Effector CD8-positive, alpha-beta T cell (primary cell): ENCODE data around the gene ZFAND2B.

Source experiments
- DNase-seq: peaks from one replicate; lab custom pipeline; 2025; lab: John Stamatoyannopoulos, UW

Gene ZFAND2B

DNA sequence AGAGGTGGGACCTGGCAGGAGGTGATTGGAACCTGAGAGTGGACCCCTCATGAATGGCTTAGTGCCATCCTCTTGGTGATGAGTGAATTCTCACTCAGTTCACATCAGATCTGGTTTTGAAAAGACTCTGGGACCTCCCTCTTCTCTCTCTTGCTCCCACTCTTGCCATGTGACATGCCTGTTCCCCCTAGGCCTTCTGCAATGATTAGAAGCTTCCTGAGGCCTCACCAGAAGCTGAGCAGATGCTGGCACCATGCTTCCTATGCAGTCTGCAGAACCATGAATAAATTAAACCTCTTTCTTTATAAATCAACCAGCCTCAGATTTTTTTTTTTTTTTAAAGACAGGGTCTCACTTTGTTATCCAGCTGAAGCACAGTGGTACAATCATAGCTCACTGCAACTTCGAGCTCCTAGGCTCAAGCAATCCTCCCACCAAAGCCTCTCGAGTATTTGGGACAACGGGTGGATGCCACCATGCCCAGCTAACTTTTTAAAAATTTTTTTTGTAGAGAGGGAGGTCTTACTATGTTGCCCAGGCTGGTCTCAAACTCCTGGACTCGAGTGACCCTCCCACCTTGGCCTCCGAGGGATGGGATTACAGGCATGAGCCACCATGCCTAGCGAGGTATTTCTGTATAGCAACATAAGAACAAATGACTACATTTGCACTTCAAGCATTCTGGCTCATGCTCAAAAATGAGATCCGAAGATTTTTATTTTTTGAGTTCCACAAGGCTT lies 2.0 kb upstream of the ZFAND2B start:
- no peak for DNase-seq

DNA sequence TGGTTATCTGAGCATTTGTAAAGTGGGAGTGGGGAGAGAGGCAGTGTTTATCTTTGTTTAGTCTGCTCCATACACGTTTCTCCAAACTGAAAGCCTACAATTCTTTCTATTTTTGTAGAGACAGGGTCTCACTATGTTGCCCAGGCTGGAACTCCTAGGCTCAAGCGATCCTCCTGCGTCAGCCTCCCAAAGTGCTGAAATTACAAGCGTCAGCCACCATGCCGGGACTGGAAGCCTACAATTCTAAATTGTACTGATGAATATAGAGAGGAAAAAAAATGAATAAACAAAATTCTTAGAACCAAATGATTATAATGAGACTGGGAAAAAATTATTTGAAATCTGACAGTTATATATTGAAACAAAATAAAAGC lies 1.4 kb upstream of the ZFAND2B start:
- no peak for DNase-seq

GRCh38 chr2:219205981-219206327 lies 628 bp upstream of the ZFAND2B start:
- DNase-seq = no peak

DNA sequence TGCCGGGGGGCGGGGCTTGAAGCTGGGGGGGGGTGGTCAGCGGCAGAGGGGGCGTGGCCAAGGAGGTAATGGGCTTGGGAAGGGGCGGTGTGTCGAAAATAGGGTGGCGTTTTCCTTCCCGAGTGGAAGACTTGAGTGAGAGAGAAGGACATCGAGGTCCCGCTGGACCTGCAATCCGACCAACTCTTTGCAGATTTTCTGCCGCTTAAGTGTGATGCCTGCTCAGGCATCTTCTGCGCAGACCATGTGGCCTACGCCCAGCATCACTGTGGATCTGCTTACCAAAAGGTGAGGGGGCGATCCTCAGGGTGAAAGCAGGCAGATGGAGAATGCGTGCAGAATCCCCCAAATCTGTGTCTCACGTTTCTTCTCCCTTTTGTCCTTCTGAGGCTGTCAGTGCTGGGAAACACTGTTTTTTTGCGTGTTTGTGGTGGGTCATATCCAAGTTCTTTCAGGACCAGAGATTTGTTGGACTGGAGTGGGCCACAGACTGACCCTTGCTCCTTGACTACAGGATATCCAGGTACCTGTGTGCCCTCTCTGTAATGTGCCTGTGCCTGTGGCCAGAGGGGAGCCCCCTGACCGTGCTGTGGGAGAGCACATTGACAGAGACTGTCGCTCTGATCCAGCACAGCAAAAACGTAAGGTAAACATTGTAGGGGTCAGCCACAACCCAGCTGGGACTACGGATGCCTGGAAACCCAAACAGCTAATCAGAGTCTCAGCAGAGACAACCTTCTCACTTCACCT lies 727 bp downstream of the ZFAND2B start:
- no peak for DNase-seq

- no peak for DNase-seq
Measured at GRCh38 chr2:219207884-219208740, 1.5 kb downstream of the ZFAND2B start.

DNA sequence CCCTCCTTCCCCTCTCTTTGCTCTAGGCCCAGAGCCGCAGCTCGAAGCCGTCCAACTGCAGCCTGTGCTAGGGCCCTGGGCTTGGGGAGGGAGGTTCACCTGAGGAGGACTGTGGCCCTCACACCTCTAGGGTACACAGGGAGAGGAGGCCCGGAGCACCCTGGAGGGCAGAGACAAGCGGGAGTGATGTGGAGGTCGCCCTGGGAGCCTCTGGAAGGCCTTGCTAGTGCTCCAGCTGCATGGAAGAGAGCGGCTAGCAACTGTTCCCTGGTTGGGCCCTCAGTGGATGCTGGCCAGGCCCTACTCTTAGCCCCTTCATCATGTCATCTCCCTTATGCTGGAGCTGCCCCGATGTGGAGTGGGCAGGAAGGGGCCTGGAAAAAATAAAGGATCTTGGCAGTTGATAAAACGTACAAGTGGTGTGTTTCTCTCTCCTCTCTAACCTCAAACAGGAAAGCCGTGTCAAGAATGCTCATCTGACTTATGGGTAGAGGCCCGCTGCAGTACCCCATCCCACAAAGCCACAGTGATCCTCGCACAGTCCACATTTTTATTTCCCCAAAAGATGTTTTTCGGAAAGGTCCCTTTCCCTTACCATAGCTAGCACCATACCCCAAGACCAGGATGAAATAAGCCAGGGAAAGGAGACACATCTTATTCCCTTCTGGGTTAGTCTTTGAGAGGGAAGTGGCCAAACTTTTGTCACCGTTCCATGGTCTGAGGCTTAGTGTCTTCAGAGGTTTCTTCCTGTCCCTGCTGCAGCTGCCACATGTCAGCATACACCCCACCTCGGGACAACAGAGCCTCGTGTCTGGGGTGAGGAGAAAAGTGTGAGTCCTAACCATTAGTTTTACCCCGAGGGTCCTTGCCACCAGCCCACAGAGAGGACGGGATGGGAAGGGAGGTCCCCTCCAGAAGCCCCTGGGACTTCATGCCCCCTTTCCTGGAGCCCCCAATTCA lies 2.9 kb downstream of the ZFAND2B start:
- DNase-seq = no peak

DNA sequence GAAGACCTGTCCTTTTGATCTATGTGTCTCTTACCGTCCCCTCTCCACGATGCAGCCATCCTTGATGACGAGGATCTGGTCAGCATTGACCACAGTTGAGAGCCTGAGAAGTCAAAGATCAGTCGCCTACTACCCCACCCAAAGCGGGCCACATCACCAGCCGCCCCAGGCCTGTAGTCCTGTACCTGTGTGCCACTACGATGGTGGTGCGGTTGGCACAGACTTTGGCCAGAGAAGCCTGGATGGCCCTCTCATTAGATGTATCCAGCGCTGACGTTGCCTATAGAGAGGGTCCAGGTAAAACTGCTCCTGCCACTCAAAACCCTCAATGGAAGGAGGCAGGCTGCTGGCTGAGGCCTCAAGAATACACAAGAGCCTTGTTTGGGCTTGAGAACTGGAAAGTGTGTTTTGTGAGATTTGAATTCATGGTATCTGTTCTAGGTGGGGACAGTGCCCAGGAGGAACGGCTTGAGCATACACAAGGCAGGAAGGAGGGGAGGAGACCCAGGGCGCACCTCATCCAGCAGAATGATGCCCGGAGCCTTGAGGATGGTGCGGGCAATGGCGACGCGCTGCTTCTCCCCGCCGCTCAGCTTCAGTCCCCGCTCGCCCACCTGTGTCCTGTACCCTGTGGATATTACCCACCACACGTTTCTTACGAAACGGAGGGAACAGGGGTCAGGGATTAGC lies 3.8 kb downstream of the ZFAND2B start:
- no peak for DNase-seq

DNA sequence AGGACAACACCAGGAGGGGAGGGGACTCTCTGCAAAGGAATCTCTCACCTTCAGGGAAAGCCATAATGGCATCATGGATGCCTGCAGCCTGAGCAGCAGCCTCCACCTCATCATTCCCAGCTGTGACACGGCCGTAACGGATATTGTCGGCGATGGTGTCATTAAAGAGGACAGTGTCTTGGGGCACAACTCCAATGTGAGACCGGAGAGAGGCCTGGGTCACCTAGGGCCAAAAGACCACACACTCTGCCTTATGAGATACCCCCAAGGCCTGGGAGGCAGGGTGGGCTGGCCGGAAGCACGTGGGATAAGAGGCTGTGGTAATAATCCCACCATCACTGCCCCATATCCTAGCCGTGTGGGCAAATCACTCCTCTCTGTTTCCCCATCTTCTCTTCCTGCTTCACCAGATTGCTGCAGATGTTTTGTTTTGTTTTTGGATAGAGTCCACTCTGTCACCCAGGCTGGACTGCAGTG lies 4.3 kb downstream of the ZFAND2B start:
- DNase-seq = no peak

- no peak for DNase-seq
Measured at GRCh38 chr2:219213026-219213415, 6.4 kb downstream of the ZFAND2B start.

DNA sequence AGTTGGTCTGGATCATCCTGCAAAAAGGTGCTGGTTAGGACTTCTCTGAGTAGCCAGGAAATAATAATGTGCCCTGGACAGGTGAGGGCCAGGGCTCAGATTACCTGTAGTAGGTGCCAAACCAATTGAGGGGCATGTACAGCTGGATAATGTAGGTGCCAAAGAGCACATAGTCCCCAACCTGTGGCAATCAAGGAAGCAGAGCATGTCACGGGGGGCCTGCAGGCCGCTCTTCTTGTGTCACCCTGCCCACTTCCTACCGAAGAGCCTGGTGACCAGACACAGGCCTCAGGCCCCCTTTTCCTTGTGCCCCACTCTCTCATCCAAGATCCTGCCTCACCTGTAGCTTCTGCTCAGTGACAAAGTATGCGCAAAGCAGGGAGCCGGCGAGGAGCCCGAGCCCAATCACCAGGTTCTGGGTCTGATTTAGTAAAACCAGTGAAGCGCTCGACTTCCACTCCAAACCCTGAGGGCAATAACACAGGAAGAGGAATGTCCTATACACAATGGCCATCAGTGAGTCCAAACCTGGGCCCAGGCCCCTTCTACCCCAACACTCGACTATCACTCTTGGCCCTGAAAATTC lies 7.0 kb downstream of the ZFAND2B start:
- no peak for DNase-seq

GRCh38 chr2:219214141-219214540 lies 7.6 kb downstream of the ZFAND2B start:
- DNase-seq = no peak

- no peak for DNase-seq
Measured at GRCh38 chr2:219214786-219215185, 8.2 kb downstream of the ZFAND2B start.

DNA sequence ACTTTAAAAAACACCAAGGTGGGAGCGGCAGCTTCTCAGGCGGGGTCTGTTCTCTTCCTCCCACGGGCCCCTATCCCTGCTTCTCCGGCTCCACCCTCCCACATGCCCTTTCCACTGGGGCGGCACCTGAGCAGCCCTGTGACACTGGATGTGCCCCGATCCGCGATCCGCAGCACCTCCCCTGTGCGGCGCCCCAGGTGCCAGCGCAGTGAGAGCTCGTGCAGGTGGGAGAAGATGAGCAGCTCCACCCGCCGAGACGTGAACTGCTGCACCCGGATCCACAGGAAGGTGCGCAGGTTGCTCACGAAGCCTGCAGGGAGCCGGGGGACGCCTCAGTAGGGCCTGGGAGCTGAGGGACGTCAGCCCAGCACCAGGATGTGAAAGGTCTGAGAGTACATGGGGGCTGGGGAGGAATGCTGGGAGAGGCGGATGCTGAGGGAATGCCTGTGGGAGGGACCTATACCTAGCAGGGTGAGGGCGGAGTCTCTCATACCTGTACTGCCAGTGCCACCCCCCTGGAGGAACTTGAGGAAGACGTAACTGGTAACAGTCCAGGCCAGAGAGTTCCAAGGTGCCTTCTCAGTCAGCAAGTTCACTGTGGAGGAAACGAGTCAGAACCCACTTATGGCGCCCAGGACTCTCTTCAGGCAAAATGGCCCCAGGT lies 9.4 kb downstream of the ZFAND2B start:
- no peak for DNase-seq

- DNase-seq = no peak
Measured at GRCh38 chr2:219216535-219216915, 9.9 kb downstream of the ZFAND2B start.

GRCh38 chr2:219218217-219218731 lies 11.7 kb downstream of the ZFAND2B start:
- DNase-seq = peak; percentile 45

GRCh38 chr2:219218732-219219701 lies 12.4 kb downstream of the ZFAND2B start, which contains the start of gene ABCB6:
Gene ABCB6, minus strand, starts transcription at chr2:219218958. Its CDS starts 285 bp downstream, at chr2:219218673.
- peak; percentile 84 for DNase-seq

GRCh38 chr2:219219784-219220532 lies 13.4 kb downstream of the ZFAND2B start:
- no peak for DNase-seq
